Lower leg skin (tissue), 4 donors: ENCODE data around the gene IRAK1BP1. TPM values are rescaled to one million over a fixed set of nuclear protein-coding genes. Genes with fewer than 3 reads are reported as not detected.

ENCODE experiments used
- DNase-seq, 2 donors: peaks; one replicate each; pipeline ENCODE4 v3.0.0-alpha.2; 2019; ENCODE audit warnings: low spot score in 2 of 2
- H3K4me3 ChIP-seq: fragments of 200-600 bp; sonication (generic); 2 replicates; pipeline ENCODE4 v1.5.1; 2017; ENCODE audit warnings: mild to moderate bottlenecking, low read depth; ENCODE audit not compliant: poor library complexity, severe bottlenecking
- CTCF ChIP-seq, 3 donors: fragments of 450-650 bp; IDR thresholded peaks; one replicate each; pipeline ENCODE4 v1.5.1; 2016; ENCODE audit warnings: antibody characterized with exemption in 3 of 3, mild to moderate bottlenecking in 3 of 3, moderate library complexity in 2 of 3
- POLR2A ChIP-seq, 2 donors: fragments of 450-650 bp; IDR thresholded peaks; one replicate each; pipeline ENCODE4 v1.6.1; 2016 to 2017; ENCODE audit warnings: antibody characterized with exemption in 2 of 2, mild to moderate bottlenecking in 1 of 2, moderate library complexity in 1 of 2
- WGBS, 2 donors: methylation state at CpG; one replicate each; pipeline ENCODE4 v1.1.5; 2018; 5-methylcytosine and 5-hydroxymethylcytosine counted together
- intact Hi-C: fragments of 100-400 bp; cut with DNase I; formaldehyde crosslinking; loops from one replicate; pipeline ENCODE4 v1.15.0; 2023; ENCODE audit warnings: low total_unique reads
- total RNA-seq, 4 donors: library from RNA; depleted of rRNA; stranded (reverse); fragments of >200 nt; gene quantifications; one replicate each; pipeline ENCODE4 v1.1.0, GENCODE V29; 2016

IRAK1BP1 gene
- total RNA-seq, 4 donors from 2014 or later: 1.3 to 4.8 (median 3.2) TPM

- H3K4me3 ChIP-seq: no peak overlapping the region
- DNase-seq: no peak
- intact Hi-C loops: no loop called here
- no peak for TF ChIP-seq POLR2A (IDR thresholded peaks at IDR 0.05)
- no peak for TF ChIP-seq CTCF (IDR thresholded peaks at IDR 0.05)
These were observed 35.1 kb upstream of the IRAK1BP1 start for GRCh38 chr6:78832091-78832808.

GRCh38 chr6:78835817-78836216 is 31.5 kb upstream of the IRAK1BP1 start:
- intact Hi-C loops: no loop called here

GRCh38 chr6:78836598-78836997 is 30.8 kb upstream of the IRAK1BP1 start:
- TF ChIP-seq CTCF (IDR thresholded peaks at IDR 0.05) (no peak), POLR2A (IDR thresholded peaks at IDR 0.05) (no peak)
- no peak overlapping the region for H3K4me3 ChIP-seq
- intact Hi-C loops: no loop called here
- no peak for DNase-seq
- WGBS, 2 donors: 70 to 74% methylated on average over 3 of the region's 3 CpGs

More at GRCh38 chr6:78835817-78836216, 31.5 kb upstream of the IRAK1BP1 start:
- no peak for TF ChIP-seq CTCF (IDR thresholded peaks at IDR 0.05)
- no peak for DNase-seq
- no peak overlapping the region for H3K4me3 ChIP-seq

GRCh38 chr6:78841111-78841510 is 26.2 kb upstream of the IRAK1BP1 start:
- no peak for TF ChIP-seq POLR2A (IDR thresholded peaks at IDR 0.05)
- no peak for TF ChIP-seq CTCF (IDR thresholded peaks at IDR 0.05)

GRCh38 chr6:78842953-78843352 is 24.4 kb upstream of the IRAK1BP1 start:
- intact Hi-C loops: no loop called here
- no peak for DNase-seq
- no peak for TF ChIP-seq POLR2A (IDR thresholded peaks at IDR 0.05)
- no peak for TF ChIP-seq CTCF (IDR thresholded peaks at IDR 0.05)
- no peak overlapping the region for H3K4me3 ChIP-seq

More at GRCh38 chr6:78841111-78841510, 26.2 kb upstream of the IRAK1BP1 start:
- H3K4me3 ChIP-seq: no peak overlapping the region
- intact Hi-C loops: no loop called here
- DNase-seq: no peak

GRCh38 chr6:78844899-78845298 is 22.5 kb upstream of the IRAK1BP1 start:
- no peak for DNase-seq
- H3K4me3 ChIP-seq: no peak overlapping the region
- intact Hi-C loops: no loop called here
- no peak for TF ChIP-seq POLR2A (IDR thresholded peaks at IDR 0.05)
- no peak for TF ChIP-seq CTCF (IDR thresholded peaks at IDR 0.05)
- WGBS, 2 donors: 50 to 51% methylated on average over 2 of the region's 2 CpGs
